ENCODE measurements around the gene ANO4.

DNA sequence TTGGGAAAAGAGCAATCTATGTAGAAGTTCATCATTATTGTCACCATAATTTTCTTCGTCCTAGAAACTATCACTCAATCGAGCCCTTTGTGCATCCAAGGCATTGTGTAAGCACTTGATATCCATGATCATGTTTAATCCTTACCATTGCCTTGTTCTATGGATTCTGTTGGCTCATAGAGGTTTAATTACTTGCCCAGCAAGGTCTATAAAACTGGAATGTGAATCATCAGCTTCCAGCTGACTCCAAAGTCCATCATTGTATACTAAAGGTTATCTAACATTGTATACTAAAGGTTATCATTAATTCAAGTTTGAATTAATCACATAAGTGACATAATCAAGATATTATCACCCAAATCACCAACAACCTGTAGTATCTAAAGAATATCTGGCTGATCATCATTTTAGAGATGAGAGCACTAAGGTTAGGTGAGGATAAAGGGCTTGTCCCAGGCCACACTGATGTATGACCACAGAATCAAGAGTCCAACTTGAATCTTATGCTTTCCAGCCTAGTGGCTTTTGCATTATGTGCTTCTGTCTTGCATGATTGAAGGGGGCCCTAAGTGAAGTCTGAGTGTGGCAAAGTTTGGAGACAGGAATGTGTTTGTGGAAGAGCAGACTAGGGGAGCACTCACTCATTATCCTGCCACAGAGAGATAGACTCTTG is 188.1 kb downstream of the ANO4 start:
- TF ChIP-seq EZH2 (IDR thresholded peaks at IDR 0.05) (no peak), POLR2AphosphoS5 (IDR thresholded peaks at IDR 0.05; ENCODE audit: borderline replicate concordance, low read depth, low read length) (no peak)
